Fibroblast of the aortic adventitia (primary cell): ENCODE data around the gene CLIC3. TPM values are rescaled to one million over a fixed set of nuclear protein-coding genes. Genes with fewer than 3 reads are reported as not detected.

Experiments
- DNase-seq: peaks from one replicate; pipeline ENCODE4 v3.0.0-alpha.2; 2010; ENCODE audit warnings: low read depth
- H3K4me3 ChIP-seq: 2 replicates; pipeline ENCODE4 v1.5.1; 2011; ENCODE audit warnings: low read depth, mild to moderate bottlenecking, control low read depth, low read length, moderate library complexity
- total RNA-seq: library from RNA; depleted of rRNA; stranded (reverse); fragments of >200 nt; gene quantifications from 2 replicates; pipeline ENCODE4 v1.2.3, GENCODE V29; 2012; ENCODE audit warnings: low replicate concordance
- TF ChIP-seq, protein P1 (sequence below): IDR thresholded peaks from 2 replicates; pipeline ENCODE4 v1.5.1; 2011; ENCODE audit warnings: mild to moderate bottlenecking, low read length, control low read depth, inconsistent platforms; ENCODE audit not compliant: insufficient read depth

The CLIC3 gene
- total RNA-seq, 1 donor, result 5.2 TPM

DNA sequence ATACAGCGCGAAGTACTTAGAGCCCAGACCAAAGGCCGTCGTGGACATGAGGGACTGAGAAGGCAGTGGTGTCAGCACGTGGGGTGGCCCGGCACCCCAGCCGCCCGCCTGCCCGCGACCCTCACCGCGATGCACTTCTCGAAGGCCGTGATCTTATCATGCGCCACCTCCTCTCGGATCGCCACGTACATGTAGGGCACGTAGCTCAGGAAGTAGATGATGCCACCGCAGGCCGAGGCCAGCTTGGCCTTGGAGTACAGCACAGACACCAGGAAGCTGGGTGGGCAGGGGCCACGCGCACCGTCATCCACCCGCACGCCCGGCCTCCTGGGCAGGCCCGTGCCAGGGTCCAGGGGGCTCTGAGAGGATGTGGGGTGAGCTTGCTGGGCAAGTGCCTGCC is 20.7 kb upstream of the CLIC3 start:
- H3K4me3 ChIP-seq, result no peak overlapping the region
- TF ChIP-seq, protein P1, sequence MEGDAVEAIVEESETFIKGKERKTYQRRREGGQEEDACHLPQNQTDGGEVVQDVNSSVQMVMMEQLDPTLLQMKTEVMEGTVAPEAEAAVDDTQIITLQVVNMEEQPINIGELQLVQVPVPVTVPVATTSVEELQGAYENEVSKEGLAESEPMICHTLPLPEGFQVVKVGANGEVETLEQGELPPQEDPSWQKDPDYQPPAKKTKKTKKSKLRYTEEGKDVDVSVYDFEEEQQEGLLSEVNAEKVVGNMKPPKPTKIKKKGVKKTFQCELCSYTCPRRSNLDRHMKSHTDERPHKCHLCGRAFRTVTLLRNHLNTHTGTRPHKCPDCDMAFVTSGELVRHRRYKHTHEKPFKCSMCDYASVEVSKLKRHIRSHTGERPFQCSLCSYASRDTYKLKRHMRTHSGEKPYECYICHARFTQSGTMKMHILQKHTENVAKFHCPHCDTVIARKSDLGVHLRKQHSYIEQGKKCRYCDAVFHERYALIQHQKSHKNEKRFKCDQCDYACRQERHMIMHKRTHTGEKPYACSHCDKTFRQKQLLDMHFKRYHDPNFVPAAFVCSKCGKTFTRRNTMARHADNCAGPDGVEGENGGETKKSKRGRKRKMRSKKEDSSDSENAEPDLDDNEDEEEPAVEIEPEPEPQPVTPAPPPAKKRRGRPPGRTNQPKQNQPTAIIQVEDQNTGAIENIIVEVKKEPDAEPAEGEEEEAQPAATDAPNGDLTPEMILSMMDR, result no peak

DNA sequence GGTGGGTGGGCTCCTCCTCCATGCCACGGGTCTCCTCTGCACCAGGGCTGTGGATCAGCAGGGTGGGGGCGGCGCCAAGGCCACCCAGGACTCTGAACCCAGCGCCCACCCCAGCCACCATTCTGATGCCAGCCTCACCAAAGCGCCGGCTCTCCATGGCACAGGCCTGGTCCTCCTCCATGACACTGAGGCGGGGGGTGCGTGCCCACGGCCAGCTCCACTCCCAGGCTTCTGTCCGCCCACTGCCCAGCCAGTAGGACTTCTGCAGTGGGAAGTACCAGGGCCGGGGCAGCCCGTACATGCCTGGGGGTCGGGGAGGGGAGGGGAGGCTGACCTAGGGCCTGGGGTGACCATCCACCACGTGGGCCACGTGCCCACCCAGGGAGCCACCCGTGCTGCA is 20.1 kb upstream of the CLIC3 start:
- no peak for DNase-seq
- TF ChIP-seq, protein P1, result no peak

More for the DNA sequence above, 20.7 kb upstream of the CLIC3 start:
- no peak for DNase-seq

DNA sequence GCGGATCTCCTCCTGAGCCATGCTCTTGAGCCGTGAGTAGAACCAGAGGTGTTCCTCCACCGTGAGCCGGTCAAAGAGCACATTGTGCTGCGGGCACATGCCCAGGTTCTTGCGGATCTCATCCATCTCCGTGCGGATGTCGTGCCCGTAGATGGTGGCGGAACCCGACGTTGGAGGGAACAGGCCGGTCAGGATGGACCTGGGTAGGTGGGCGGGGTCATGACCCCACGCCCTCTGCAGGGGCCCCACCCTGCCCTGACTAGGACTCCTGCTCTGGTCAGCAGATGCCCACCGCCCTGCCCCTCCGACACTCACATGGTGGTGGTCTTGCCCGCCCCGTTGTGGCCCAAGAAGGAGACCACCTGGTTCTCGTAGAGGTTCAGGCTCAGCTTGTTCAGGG is 19.6 kb upstream of the CLIC3 start:
- no peak for DNase-seq
- TF ChIP-seq, protein P1, result no peak
- H3K4me3 ChIP-seq, result no peak overlapping the region

More for the DNA sequence above, 20.1 kb upstream of the CLIC3 start:
- no peak overlapping the region for H3K4me3 ChIP-seq

DNA sequence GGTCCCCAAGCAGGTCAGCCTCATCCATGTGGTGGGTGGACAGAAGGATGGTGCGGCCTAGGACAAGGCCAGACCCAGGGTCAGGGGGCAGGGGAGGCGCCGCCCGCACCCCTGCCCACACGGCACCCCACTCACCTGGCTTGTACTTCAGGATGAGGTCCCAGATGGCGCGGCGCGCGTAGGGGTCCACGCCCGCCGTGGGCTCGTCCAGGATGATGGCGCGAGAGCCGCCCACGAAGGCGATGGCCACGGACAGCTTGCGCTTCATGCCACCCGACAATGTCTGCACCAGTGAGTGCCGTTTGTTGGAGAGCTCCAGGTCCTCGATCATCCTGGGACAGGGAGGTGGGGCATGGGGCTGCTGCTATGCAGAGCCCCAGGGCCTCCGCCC is 19.2 kb upstream of the CLIC3 start:
- no peak overlapping the region for H3K4me3 ChIP-seq
- TF ChIP-seq, protein P1, result no peak
- no peak for DNase-seq

DNA sequence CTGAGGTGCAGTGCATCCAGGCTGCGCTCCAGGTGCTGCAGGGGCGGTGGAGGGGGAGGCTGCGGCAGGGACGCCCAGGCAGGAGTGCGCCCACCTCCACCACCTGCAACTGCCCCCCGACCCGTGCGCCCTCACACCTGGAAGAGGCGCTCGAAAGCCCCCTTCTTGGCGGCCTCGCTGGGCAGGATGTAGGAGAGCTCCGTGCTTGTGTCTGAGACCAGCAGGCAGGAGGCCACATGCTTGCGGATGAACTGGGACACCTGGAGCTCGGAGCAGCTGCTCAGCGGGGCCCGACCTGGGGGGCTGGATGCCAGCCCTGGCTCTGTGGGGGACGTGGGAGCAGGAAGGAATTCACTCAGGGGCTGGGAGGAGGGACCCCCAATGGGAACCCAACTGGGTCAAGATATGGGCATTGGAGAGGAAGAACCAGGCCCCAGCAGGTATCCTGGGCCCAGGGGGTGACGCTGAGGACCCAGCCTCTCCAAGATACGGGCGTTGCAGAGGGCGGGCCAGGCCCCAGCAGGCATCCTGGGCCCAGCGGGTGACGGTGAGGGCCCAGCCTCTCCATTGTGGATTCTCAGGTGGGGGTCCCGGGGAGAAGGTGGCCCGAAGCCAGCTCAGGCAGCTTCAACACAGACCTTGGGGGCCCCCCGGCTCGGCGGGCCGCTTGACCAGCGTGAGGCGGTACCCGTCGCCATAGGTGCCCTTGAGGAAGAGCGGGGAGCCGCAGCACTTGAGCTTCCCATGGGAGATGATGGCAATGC is 18.6 kb upstream of the CLIC3 start:
- DNase-seq, result no peak
- TF ChIP-seq, protein P1, result no peak
- no peak overlapping the region for H3K4me3 ChIP-seq

DNA sequence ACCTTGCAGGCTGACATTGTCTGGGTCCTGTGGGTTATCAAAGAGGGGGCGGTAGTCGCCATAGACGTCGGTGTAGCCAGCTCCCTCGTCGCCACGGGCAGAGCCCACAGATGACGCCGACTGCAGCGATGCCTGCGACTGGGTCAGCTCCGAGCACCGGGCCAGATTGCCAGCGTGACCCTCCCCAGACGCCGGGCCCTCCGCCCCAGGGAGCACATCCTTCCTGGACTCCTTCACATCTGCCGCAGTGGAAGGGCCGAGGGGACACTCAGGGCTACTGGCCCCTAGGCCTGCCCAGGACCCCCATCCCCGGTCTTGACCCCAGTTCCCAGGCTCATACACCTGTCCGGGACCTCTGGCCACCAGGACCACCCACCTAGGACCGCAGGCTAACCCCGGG is 17.8 kb upstream of the CLIC3 start:
- no peak for DNase-seq
- TF ChIP-seq, protein P1, result no peak
- H3K4me3 ChIP-seq, result no peak overlapping the region

DNA sequence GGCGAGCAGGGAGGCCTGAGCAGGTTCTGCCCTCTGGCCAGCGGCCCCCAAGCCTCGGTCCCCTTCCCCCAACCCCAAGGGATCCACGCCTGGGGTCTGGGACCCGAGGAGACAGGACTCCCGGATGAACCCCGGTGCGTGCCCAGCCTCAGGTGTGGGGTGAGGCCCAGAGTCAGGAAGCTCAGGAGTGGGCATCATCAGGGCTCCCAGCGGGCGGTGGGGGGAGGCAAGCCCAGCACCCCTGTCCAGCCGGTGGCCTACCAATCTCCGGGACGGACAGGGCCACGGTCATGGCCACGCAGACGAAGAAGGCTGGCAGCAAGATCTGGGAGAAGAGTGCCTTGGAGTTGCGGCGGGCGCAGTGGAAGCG is 17.2 kb upstream of the CLIC3 start:
- no peak for DNase-seq
- no peak overlapping the region for H3K4me3 ChIP-seq
- TF ChIP-seq, protein P1, result no peak
